Astrocyte of the cerebellum (primary cell): ENCODE measurements around the gene C1RL.

ENCODE experiments used
- DNase-seq: peaks from one replicate; pipeline ENCODE4 v3.0.0-alpha.2; 2011; ENCODE audit warnings: low read depth
- H3K4me3 ChIP-seq: 2 replicates; pipeline ENCODE4 v1.5.1; 2011; ENCODE audit warnings: mild to moderate bottlenecking, low read depth, low read length, moderate library complexity
- CTCF ChIP-seq: IDR thresholded peaks from 2 replicates; pipeline ENCODE4 v1.5.1; 2012; ENCODE audit warnings: low read length, low read depth, moderate library complexity, mild to moderate bottlenecking; ENCODE audit errors: missing control alignments
- in situ Hi-C: cut with HindIII; loops from 2 replicates; pipeline ENCODE4 v1.10.0; 2017; ENCODE audit warnings: low sequenced_read_pairs

The C1RL gene

GRCh38 chr12:7091171-7091570, 17.8 kb downstream of the C1RL start:
- TF ChIP-seq CTCF, result no peak
- no peak for DNase-seq
- peak overlapping the region; percentile 41 for H3K4me3 ChIP-seq
- in situ Hi-C loops, result no loop called here

- in situ Hi-C loops, result no loop called here
- H3K4me3 ChIP-seq, result no peak overlapping the region
- no peak for TF ChIP-seq CTCF
- DNase-seq, result no peak
Measured at GRCh38 chr12:7090222-7090998, 18.6 kb downstream of the C1RL start.

- TF ChIP-seq CTCF, result no peak
- no peak for DNase-seq
- H3K4me3 ChIP-seq, result no peak overlapping the region
- in situ Hi-C loops, result no loop called here
Measured at GRCh38 chr12:7089196-7089871, 19.7 kb downstream of the C1RL start.

- DNase-seq, result no peak
Measured at GRCh38 chr12:7083125-7083524, 25.9 kb downstream of the C1RL start.

GRCh38 chr12:7081037-7081436, 28.0 kb downstream of the C1RL start:
- in situ Hi-C loops, result no loop called here
- TF ChIP-seq CTCF, result no peak
- H3K4me3 ChIP-seq, result no peak overlapping the region
- DNase-seq, result no peak

More at GRCh38 chr12:7083125-7083524, 25.9 kb downstream of the C1RL start:
- no peak overlapping the region for H3K4me3 ChIP-seq
- in situ Hi-C loops, result no loop called here
- TF ChIP-seq CTCF, result no peak

GRCh38 chr12:7079826-7080125, 29.2 kb downstream of the C1RL start:
- in situ Hi-C loops, result no loop called here
- DNase-seq, result no peak
- no peak overlapping the region for H3K4me3 ChIP-seq
- TF ChIP-seq CTCF, result no peak
